GM19452 (cell line): ENCODE data around the gene DNAH10.

Source experiments
- ATAC-seq: cut with Tn5 transposase; IDR thresholded peaks from one replicate; pipeline ENCODE4 v1.9.1; 2021; ENCODE audit not compliant: unreplicated experiment

Gene DNAH10

GRCh38 chr12:123931686-123932321 lies 169.7 kb downstream of the DNAH10 start:
- ATAC-seq = no peak

GRCh38 chr12:123933214-123933613 lies 171.1 kb downstream of the DNAH10 start:
- ATAC-seq = no peak

- no peak for ATAC-seq
Measured at GRCh38 chr12:123934016-123934620, 172.0 kb downstream of the DNAH10 start.

- no peak for ATAC-seq
Measured at GRCh38 chr12:123934829-123935228, 172.7 kb downstream of the DNAH10 start.

- ATAC-seq = no peak
Measured at GRCh38 chr12:123935956-123936355, 173.9 kb downstream of the DNAH10 start.

GRCh38 chr12:123936471-123936870 lies 174.4 kb downstream of the DNAH10 start:
- ATAC-seq = no peak

- ATAC-seq = no peak
Measured at GRCh38 chr12:123936956-123937706, 175.0 kb downstream of the DNAH10 start.

- ATAC-seq = no peak
Measured at GRCh38 chr12:123937707-123938591, 175.8 kb downstream of the DNAH10 start.

GRCh38 chr12:123938679-123939480 lies 176.8 kb downstream of the DNAH10 start:
- ATAC-seq = no peak

- ATAC-seq = no peak
Measured at GRCh38 chr12:123939716-123940626, 177.9 kb downstream of the DNAH10 start.

- ATAC-seq = no peak
Measured at GRCh38 chr12:123940627-123940966, 178.5 kb downstream of the DNAH10 start.

GRCh38 chr12:123941000-123941399 lies 178.9 kb downstream of the DNAH10 start:
- no peak for ATAC-seq

GRCh38 chr12:123941624-123942237 lies 179.6 kb downstream of the DNAH10 start:
- ATAC-seq = no peak

- no peak for ATAC-seq
Measured at GRCh38 chr12:123942238-123942653, 180.1 kb downstream of the DNAH10 start.

- no peak for ATAC-seq
Measured at GRCh38 chr12:123942911-123943648, 181.0 kb downstream of the DNAH10 start.

GRCh38 chr12:123943816-123944215 lies 181.7 kb downstream of the DNAH10 start:
- no peak for ATAC-seq

GRCh38 chr12:123944696-123945095 lies 182.6 kb downstream of the DNAH10 start:
- ATAC-seq = no peak
